Sigmoid colon (tissue), 7 donors: ENCODE measurements around the gene ZNF800. TPM values are rescaled to one million over a fixed set of nuclear protein-coding genes. Genes with fewer than 3 reads are reported as not detected.

Experiments
- DNase-seq: peaks from one replicate; pipeline ENCODE4 v3.0.0-alpha.2; 2019
- H3K27ac ChIP-seq, 4 donors: fragments of 200-600 bp; sonication (generic); one replicate each; pipeline ENCODE4 v1.5.1; 2016 to 2019; ENCODE audit warnings: mild to moderate bottlenecking in 1 of 4
- H3K27me3 ChIP-seq, 3 donors: fragments of 200-600 bp; sonication (generic); one replicate each; pipeline ENCODE4 v1.5.1; 2019; ENCODE audit warnings: mild to moderate bottlenecking in 1 of 3
- H3K36me3 ChIP-seq, 4 donors: fragments of 200-600 bp; sonication (generic); one replicate each; pipeline ENCODE4 v1.5.1; 2016 to 2019
- H3K4me1 ChIP-seq, 4 donors: fragments of 200-600 bp; sonication (generic); one replicate each; pipeline ENCODE4 v1.5.1; 2017 to 2019
- H3K4me3 ChIP-seq, 4 donors: fragments of 200-600 bp; sonication (generic); one replicate each; pipeline ENCODE4 v1.5.1; 2017 to 2019; ENCODE audit warnings: mild to moderate bottlenecking in 2 of 4, moderate library complexity in 1 of 4
- H3K9me3 ChIP-seq, 4 donors: fragments of 200-600 bp in 3 of 4; sonication (generic) in 3 of 4; one replicate each; pipeline versions ENCODE4 v1.5.1 to v1.6.1; 2013 to 2019
- CTCF ChIP-seq, 4 experiments: fragments of 450-650 bp in 3 of 4; fragments of 200-600 bp in 1 of 4; IDR thresholded peaks; one replicate each; pipeline ENCODE4 v1.5.1; 2016 to 2019; ENCODE audit warnings: antibody characterized with exemption in 4 of 4, mild to moderate bottlenecking in 3 of 4, moderate library complexity in 2 of 4
- EP300 ChIP-seq, 4 donors: sonication (generic); formaldehyde crosslinking; IDR thresholded peaks; one replicate each; pipeline ENCODE4 v1.6.1; 2017; ENCODE audit warnings: antibody characterized with exemption in 4 of 4
- POLR2A ChIP-seq, 2 donors: fragments of 450-650 bp; IDR thresholded peaks; one replicate each; pipeline ENCODE4 v1.6.1; 2016; ENCODE audit warnings: antibody characterized with exemption in 2 of 2, mild to moderate bottlenecking in 2 of 2, moderate library complexity in 2 of 2
- POLR2AphosphoS5 ChIP-seq, 4 donors: sonication (generic); formaldehyde crosslinking; IDR thresholded peaks; one replicate each; pipeline ENCODE4 v1.6.1; 2017; ENCODE audit warnings: antibody characterized with exemption in 4 of 4
- WGBS, 2 donors: extraction: QIAGEN DNeasy Blood & Tissue Kit; methylation state at CpG; one replicate each; pipeline ENCODE4 v1.1.7; 2013; 5-methylcytosine and 5-hydroxymethylcytosine counted together
- intact Hi-C: fragments of 100-400 bp; cut with DNase I; formaldehyde crosslinking; loops from one replicate; pipeline ENCODE4 v1.15.1; 2023
- polyA plus RNA-seq, 3 donors: library from polyadenylated mRNA; stranded (reverse); fragments of 200-250 nt; gene quantifications; one replicate each; pipeline ENCODE4 v1.2.3, GENCODE V29; 2013
- total RNA-seq, 4 donors: library from RNA; depleted of rRNA; stranded (reverse); fragments of >200 nt; gene quantifications; one replicate each; pipeline ENCODE4 v1.1.0, GENCODE V29; 2016
- donor health status: healthy with polysubstance abuse.
- donor health status: Bipolar disorder and iron deficiency.
- donor health status: healthy.

Gene ZNF800
- total and polyA plus RNA-seq, 7 donors, result 3.6 to 39.1 (median 29.2) TPM

GRCh38 chr7:127367679-127368078 lies 24.8 kb downstream of the ZNF800 start:
- Histone ChIP-seq H3K4me3 (no peak overlapping the region), H3K27ac (no peak overlapping the region), H3K27me3 (no peaks in the 10 kb centered on the region), H3K9me3 (no peaks in the 10 kb centered on the region), H3K36me3 (peaks cover 0 to 20% (median 0%) of the 10 kb centered on the region in 4 donors), H3K4me1 (no peaks in the 10 kb centered on the region)
- WGBS, 2 donors, result 94 to 98% methylated on average over 2 of the region's 2 CpGs
- intact Hi-C loops, result no loop called here
- no peak for DNase-seq
- TF ChIP-seq POLR2A (IDR thresholded peaks at IDR 0.05) (no peak), CTCF (IDR thresholded peaks at IDR 0.05) (no peak), EP300 (IDR thresholded peaks at IDR 0.05) (no peak), POLR2AphosphoS5 (IDR thresholded peaks at IDR 0.05) (no peak)

- Histone ChIP-seq H3K27me3 (no peaks in the 10 kb centered on the region), H3K36me3 (peaks cover 0 to 24% (median 0%) of the 10 kb centered on the region in 4 donors), H3K9me3 (no peaks in the 10 kb centered on the region), H3K4me1 (no peaks in the 10 kb centered on the region), H3K27ac (no peak overlapping the region), H3K4me3 (no peak overlapping the region)
- intact Hi-C loops, result no loop called here
- 93 to 95% methylated on average over 2 of the region's 2 CpGs for WGBS, 2 donors
- DNase-seq, result no peak
- TF ChIP-seq CTCF (IDR thresholded peaks at IDR 0.05), result no peak
Observed at GRCh38 chr7:127366680-127367079, 25.8 kb downstream of the ZNF800 start.

DNA sequence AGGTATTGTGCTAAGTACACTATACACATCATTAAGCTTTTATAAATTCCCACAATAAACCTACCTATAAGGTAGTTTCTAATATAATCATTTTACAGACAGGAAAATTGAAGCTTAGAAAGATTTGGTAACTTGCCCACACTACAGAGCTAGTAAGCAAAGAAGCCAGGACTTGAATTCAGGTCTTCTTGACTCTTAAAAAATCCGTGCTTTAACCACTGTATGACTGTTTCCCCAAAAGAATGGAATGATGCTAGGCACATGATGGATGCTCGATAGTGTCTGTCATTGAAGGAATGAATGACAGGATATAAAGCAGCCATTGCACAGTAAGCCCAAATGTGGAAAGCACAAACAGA lies 26.6 kb downstream of the ZNF800 start:
- no peak overlapping the region for H3K27ac ChIP-seq
- H3K36me3 ChIP-seq, result peaks cover 0 to 24% (median 2%) of the 10 kb centered on the region in 4 donors
- H3K27me3 ChIP-seq, result no peaks in the 10 kb centered on the region
- WGBS, 2 donors, result 76 to 98% methylated on average over 2 of the region's 2 CpGs
- intact Hi-C loops, result no loop called here
- H3K4me3 ChIP-seq, result no peak overlapping the region
- no peak for DNase-seq
- no peaks in the 10 kb centered on the region for H3K9me3 ChIP-seq
- H3K4me1 ChIP-seq, result no peaks in the 10 kb centered on the region
- no peak for TF ChIP-seq EP300 (IDR thresholded peaks at IDR 0.05)
- no peak for TF ChIP-seq POLR2A (IDR thresholded peaks at IDR 0.05)
- TF ChIP-seq CTCF (IDR thresholded peaks at IDR 0.05), result no peak
- TF ChIP-seq POLR2AphosphoS5 (IDR thresholded peaks at IDR 0.05), result no peak

DNA sequence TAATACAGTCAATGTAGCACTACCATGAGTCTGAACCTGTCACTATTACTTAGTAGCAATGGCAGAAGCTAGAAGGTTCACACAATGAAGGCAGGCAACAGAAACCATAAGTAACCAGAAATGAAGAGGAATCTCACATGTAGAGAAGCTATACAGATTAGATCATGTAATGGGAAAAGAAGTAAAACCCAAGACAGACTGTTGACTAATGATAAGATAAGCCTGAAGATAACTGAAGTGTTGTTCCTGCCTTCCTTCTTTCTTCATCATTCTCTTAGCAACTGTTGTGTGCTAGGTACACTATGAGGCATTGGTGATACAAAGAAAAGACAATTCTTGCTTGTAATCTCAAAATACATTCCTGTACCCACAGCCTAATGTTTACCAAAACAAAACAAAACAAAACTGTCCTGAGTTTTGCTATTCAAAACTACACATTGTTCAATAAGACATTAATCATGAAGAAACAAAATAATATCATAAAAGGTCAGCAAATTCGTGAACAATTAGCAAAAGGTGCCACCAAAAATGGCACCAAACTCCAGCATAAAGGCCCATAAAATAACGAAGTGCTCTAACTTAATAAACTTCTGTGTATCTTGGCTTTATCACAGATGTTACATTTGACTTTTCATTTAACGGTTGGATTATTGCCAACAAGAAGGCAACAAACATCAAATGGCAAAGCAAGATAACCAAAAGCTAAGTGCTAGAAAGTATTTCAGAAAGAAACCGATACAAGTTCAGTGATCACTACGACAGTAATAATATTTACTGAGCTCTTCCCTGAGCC lies 27.1 kb downstream of the ZNF800 start:
- Histone ChIP-seq H3K36me3 (peaks cover 0 to 26% (median 2%) of the 10 kb centered on the region in 4 donors), H3K27ac (no peak overlapping the region), H3K4me1 (no peaks in the 10 kb centered on the region), H3K27me3 (no peaks in the 10 kb centered on the region), H3K9me3 (no peaks in the 10 kb centered on the region), H3K4me3 (no peak overlapping the region)
- DNase-seq, result no peak
- TF ChIP-seq POLR2AphosphoS5 (IDR thresholded peaks at IDR 0.05) (no peak), EP300 (IDR thresholded peaks at IDR 0.05) (no peak), POLR2A (IDR thresholded peaks at IDR 0.05) (no peak), CTCF (IDR thresholded peaks at IDR 0.05) (no peak)
- intact Hi-C loops, result no loop called here
- 23 to 88% methylated on average over 5 of the region's 5 CpGs for WGBS, 2 donors
